Smooth muscle cell (in vitro differentiated cells): ENCODE measurements around the gene MYCBP. TPM values are rescaled to one million over a fixed set of nuclear protein-coding genes. Genes with fewer than 3 reads are reported as not detected.
"Not testable (repeated sequence)": the region's sequence is repeated elsewhere in the genome, so short reads cannot be mapped to it uniquely, and the experiment has no call there.

ENCODE experiments used
- DNase-seq: peaks from one replicate; lab custom pipeline; 2025; ENCODE audit not compliant: unreplicated experiment; lab: John Stamatoyannopoulos, UW
- H2AFZ ChIP-seq: fragments of 200-600 bp; sonication (generic); 2 replicates; pipeline ENCODE4 v1.6.0; 2016; ENCODE audit warnings: antibody characterized with exemption, low read depth, mild to moderate bottlenecking
- H3F3A ChIP-seq: fragments of 200-600 bp; sonication (generic); 2 replicates; pipeline ENCODE4 v1.6.0; 2017; ENCODE audit warnings: antibody characterized with exemption, low read depth
- H3K27ac ChIP-seq: fragments of 200-600 bp; sonication (generic); 2 replicates; pipeline ENCODE4 v1.5.1; 2016; ENCODE audit warnings: low read depth, mild to moderate bottlenecking
- H3K27me3 ChIP-seq: fragments of 200-600 bp; sonication (generic); 2 replicates; pipeline ENCODE4 v1.6.1; 2016; ENCODE audit warnings: low read depth, mild to moderate bottlenecking
- H3K36me3 ChIP-seq: fragments of 200-600 bp; sonication (generic); 2 replicates; pipeline ENCODE4 v1.5.1; 2016; ENCODE audit warnings: low read depth
- H3K4me1 ChIP-seq: fragments of 200-600 bp; sonication (generic); 2 replicates; pipeline ENCODE4 v1.5.1; 2016; ENCODE audit warnings: low read depth
- H3K4me2 ChIP-seq: fragments of 200-600 bp; sonication (generic); 2 replicates; pipeline ENCODE4 v1.6.0; 2016; ENCODE audit warnings: mild to moderate bottlenecking
- H3K4me3 ChIP-seq: fragments of 200-600 bp; sonication (generic); 2 replicates; pipeline ENCODE4 v1.5.1; 2016; ENCODE audit warnings: mild to moderate bottlenecking
- H3K79me2 ChIP-seq: fragments of 200-600 bp; sonication (generic); 2 replicates; pipeline ENCODE4 v1.6.0; 2016; ENCODE audit warnings: low read depth, mild to moderate bottlenecking
- H3K9ac ChIP-seq: fragments of 200-600 bp; sonication (generic); 2 replicates; pipeline ENCODE4 v1.6.0; 2016; ENCODE audit warnings: low read depth
- H3K9me3 ChIP-seq: fragments of 200-600 bp; sonication (generic); replicated peaks from 2 replicates; pipeline ENCODE4 v1.5.1; 2016; ENCODE audit warnings: low read depth
- H4K20me1 ChIP-seq: fragments of 200-600 bp; sonication (generic); 2 replicates; pipeline ENCODE4 v1.6.0; 2016; ENCODE audit warnings: low read depth
- CTCF ChIP-seq: fragments of 200-600 bp; sonication (generic); IDR thresholded peaks from 2 replicates; pipeline ENCODE4 v1.5.1; 2017; ENCODE audit warnings: borderline replicate concordance, mild to moderate bottlenecking, antibody characterized with exemption; ENCODE audit not compliant: insufficient read depth, poor library complexity, severe bottlenecking
- WGBS: methylation state at CpG from one replicate; pipeline ENCODE4 v1.1.7; 2016; ENCODE audit warnings: low lambda C conversion rate; 5-methylcytosine and 5-hydroxymethylcytosine counted together
- polyA plus RNA-seq: library from polyadenylated mRNA; unstranded; fragments of >200 nt; fragmentation: Nextera tagmentation; extraction: Ambion mirVana; gene quantifications from 2 replicates; pipeline ENCODE4 v1.2.1, GENCODE V29; 2016
- total RNA-seq: library from RNA; depleted of rRNA; stranded (reverse); fragments of >200 nt; gene quantifications from 2 replicates; pipeline ENCODE4 v1.2.3, GENCODE V29; 2014

Gene MYCBP
- total and polyA plus RNA-seq, 2 experiments from 2014 or later = 17.1 to 44.0 TPM

- no peak overlapping the region for H3K27ac ChIP-seq
- DNase-seq = no peak
- no peaks in the 10 kb centered on the region for H3K36me3 ChIP-seq
- no peaks in the 10 kb centered on the region for H3F3A ChIP-seq
- H3K4me3 ChIP-seq = no peak overlapping the region
- TF ChIP-seq CTCF = no peak
- H3K79me2 ChIP-seq = no peaks in the 10 kb centered on the region
- 91% methylated on average over 1 of the region's 1 CpG for WGBS
- H3K27me3 ChIP-seq = no peaks in the 10 kb centered on the region
- H3K9ac ChIP-seq = no peak overlapping the region
- H3K9me3 ChIP-seq = no peaks in the 10 kb centered on the region
- no peak overlapping the region for H2AFZ ChIP-seq
- H3K4me2 ChIP-seq = no peak overlapping the region
- no peaks in the 10 kb centered on the region for H4K20me1 ChIP-seq
- no peaks in the 10 kb centered on the region for H3K4me1 ChIP-seq
Measured at GRCh38 chr1:38917772-38918171, 44.6 kb upstream of the MYCBP start.

- TF ChIP-seq CTCF = no peak
- WGBS = 93% methylated on average over 3 of the region's 3 CpGs
Measured at GRCh38 chr1:38917337-38917736, 44.2 kb upstream of the MYCBP start.

GRCh38 chr1:38915352-38915948 lies 42.3 kb upstream of the MYCBP start:
- H2AFZ ChIP-seq = no peak overlapping the region
- H3K27me3 ChIP-seq = no peaks in the 10 kb centered on the region
- no peak overlapping the region for H3K4me2 ChIP-seq
- no peak for DNase-seq
- H3K79me2 ChIP-seq = no peaks in the 10 kb centered on the region
- H3K36me3 ChIP-seq = no peaks in the 10 kb centered on the region
- H3F3A ChIP-seq = no peaks in the 10 kb centered on the region
- no peaks in the 10 kb centered on the region for H4K20me1 ChIP-seq
- H3K9ac ChIP-seq = no peak overlapping the region
- no peak overlapping the region for H3K27ac ChIP-seq
- 64% methylated on average over 3 of the region's 3 CpGs for WGBS
- H3K9me3 ChIP-seq = no peaks in the 10 kb centered on the region
- no peaks in the 10 kb centered on the region for H3K4me1 ChIP-seq
- TF ChIP-seq CTCF = no peak
- H3K4me3 ChIP-seq = no peak overlapping the region

More at GRCh38 chr1:38917337-38917736, 44.2 kb upstream of the MYCBP start:
- no peak overlapping the region for H3K27ac ChIP-seq
- H3K79me2 ChIP-seq = no peaks in the 10 kb centered on the region
- no peak overlapping the region for H2AFZ ChIP-seq
- H3K4me1 ChIP-seq = no peaks in the 10 kb centered on the region
- no peak overlapping the region for H3K9ac ChIP-seq
- no peaks in the 10 kb centered on the region for H3K27me3 ChIP-seq
- no peaks in the 10 kb centered on the region for H4K20me1 ChIP-seq
- no peaks in the 10 kb centered on the region for H3F3A ChIP-seq
- H3K36me3 ChIP-seq = no peaks in the 10 kb centered on the region
- H3K4me3 ChIP-seq = no peak overlapping the region
- no peak overlapping the region for H3K4me2 ChIP-seq
- DNase-seq = no peak
- H3K9me3 ChIP-seq = no peaks in the 10 kb centered on the region

GRCh38 chr1:38914908-38915307 lies 41.8 kb upstream of the MYCBP start:
- not testable (repeated sequence) for H3K79me2 ChIP-seq, DNase-seq, H3K4me2 ChIP-seq, H3K27me3 ChIP-seq, H3K36me3 ChIP-seq, H3K4me3 ChIP-seq, H2AFZ ChIP-seq, H3K27ac ChIP-seq, H4K20me1 ChIP-seq, H3F3A ChIP-seq, H3K4me1 ChIP-seq, H3K9ac ChIP-seq, H3K9me3 ChIP-seq
- 98% methylated on average over 8 of the region's 8 CpGs for WGBS
